GM12874 (cell line): ENCODE measurements around the gene PLOD3.

Source experiments
- TF ChIP-seq, protein P1 (sequence below): IDR thresholded peaks from 2 replicates; pipeline ENCODE4 v1.5.1; 2011; ENCODE audit warnings: low read depth, mild to moderate bottlenecking, control low read depth, low read length, moderate library complexity; ENCODE audit not compliant: insufficient read depth

The PLOD3 gene, protein sequence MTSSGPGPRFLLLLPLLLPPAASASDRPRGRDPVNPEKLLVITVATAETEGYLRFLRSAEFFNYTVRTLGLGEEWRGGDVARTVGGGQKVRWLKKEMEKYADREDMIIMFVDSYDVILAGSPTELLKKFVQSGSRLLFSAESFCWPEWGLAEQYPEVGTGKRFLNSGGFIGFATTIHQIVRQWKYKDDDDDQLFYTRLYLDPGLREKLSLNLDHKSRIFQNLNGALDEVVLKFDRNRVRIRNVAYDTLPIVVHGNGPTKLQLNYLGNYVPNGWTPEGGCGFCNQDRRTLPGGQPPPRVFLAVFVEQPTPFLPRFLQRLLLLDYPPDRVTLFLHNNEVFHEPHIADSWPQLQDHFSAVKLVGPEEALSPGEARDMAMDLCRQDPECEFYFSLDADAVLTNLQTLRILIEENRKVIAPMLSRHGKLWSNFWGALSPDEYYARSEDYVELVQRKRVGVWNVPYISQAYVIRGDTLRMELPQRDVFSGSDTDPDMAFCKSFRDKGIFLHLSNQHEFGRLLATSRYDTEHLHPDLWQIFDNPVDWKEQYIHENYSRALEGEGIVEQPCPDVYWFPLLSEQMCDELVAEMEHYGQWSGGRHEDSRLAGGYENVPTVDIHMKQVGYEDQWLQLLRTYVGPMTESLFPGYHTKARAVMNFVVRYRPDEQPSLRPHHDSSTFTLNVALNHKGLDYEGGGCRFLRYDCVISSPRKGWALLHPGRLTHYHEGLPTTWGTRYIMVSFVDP

DNA sequence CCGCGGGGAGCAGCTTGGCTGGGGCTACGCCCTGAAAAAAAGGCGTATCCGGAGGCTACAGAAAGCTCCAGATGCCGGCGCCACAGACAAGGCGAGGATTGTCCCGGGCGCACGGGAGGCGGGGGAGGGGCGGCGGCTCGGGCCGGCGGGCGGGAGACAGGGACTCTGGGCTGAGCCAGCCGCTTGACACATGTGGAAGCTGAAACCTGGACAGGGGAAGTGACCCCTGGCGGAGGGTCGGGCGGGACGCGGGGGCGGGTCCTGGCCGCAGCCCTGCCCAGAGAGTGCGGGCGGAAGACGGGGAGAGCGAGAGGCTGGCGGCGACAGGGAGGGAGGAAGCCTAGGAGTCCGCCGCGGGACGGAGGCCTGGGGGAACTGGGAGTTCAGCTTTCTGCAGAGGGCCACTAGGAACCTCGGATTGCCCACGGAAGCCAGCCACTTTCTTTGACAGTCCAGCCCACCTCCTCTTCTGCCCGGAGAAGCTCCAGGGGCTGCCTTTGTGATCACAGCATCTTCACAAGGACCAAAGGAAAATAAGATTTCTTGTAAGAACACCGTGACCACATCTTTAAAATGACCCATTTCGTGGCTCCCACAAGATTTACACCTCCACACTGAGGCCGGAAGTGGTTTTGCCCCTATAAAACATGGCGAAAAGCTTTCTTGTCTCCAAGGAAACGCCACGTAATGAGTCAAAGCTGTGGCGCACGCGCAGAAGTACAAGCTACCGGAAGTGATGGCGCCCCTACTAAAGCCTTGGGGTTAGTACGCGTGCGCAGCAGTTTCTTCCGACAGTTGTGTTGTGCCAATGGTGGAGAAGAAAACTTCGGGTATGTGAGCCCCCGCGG lies at the start of gene PLOD3, which contains the start of gene ZNHIT1:
Gene PLOD3, minus strand, starts transcription at position 194 of the 848 bp plus-strand sequence. CDS start 307 bp downstream, outside the sequence.
Gene ZNHIT1, plus strand, starts transcription at position 778 of the 848 bp plus-strand sequence. Its CDS starts 31 bp downstream, at position 809.
- TF ChIP-seq, protein P1, sequence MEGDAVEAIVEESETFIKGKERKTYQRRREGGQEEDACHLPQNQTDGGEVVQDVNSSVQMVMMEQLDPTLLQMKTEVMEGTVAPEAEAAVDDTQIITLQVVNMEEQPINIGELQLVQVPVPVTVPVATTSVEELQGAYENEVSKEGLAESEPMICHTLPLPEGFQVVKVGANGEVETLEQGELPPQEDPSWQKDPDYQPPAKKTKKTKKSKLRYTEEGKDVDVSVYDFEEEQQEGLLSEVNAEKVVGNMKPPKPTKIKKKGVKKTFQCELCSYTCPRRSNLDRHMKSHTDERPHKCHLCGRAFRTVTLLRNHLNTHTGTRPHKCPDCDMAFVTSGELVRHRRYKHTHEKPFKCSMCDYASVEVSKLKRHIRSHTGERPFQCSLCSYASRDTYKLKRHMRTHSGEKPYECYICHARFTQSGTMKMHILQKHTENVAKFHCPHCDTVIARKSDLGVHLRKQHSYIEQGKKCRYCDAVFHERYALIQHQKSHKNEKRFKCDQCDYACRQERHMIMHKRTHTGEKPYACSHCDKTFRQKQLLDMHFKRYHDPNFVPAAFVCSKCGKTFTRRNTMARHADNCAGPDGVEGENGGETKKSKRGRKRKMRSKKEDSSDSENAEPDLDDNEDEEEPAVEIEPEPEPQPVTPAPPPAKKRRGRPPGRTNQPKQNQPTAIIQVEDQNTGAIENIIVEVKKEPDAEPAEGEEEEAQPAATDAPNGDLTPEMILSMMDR: 0 out of 2 replicates have a peak, but pooled peaks have one; percentile 18

DNA sequence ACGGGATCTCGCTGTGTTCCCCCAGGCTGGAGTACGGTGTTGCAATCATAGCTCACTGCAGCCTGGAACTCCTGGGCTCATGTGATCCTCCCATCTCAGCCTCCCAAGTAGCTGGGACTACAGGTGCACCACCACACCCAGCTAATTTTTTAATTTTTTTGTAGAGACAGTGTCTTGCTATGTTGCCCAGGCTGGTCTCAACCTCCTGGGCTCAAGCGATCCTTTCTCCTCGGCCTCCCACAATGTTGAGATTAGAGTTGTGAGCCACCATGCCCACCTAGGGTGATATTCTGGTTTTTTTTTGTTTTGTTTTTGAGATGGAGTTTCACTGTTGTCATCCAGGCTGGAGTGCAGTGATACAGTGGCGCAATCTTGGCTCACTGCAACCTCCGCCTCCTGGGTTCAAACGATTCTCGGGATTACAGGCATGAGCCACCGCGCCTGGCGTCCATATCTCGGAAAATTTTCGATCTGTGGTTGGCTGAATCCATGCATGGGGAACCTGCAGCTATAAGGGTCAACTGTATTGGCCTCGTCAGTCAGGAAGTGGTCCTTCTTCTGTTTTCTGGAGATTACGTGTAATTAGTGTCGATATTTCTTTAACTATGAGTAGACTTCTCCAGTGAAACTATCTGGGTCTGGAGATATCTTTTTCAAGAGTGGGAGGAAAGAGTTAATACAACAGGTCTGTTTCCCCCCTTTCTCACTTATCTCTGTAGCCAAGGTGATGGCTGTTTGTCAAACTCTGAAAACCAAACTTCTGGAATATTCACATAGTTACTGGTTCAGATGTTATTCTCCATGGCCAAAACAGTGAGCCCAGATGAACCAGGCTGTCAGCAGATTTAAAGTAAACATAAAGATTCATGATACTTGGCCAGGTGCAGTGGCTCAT lies 48.5 kb upstream of the PLOD3 start:
- TF ChIP-seq, protein P1: no peak

DNA sequence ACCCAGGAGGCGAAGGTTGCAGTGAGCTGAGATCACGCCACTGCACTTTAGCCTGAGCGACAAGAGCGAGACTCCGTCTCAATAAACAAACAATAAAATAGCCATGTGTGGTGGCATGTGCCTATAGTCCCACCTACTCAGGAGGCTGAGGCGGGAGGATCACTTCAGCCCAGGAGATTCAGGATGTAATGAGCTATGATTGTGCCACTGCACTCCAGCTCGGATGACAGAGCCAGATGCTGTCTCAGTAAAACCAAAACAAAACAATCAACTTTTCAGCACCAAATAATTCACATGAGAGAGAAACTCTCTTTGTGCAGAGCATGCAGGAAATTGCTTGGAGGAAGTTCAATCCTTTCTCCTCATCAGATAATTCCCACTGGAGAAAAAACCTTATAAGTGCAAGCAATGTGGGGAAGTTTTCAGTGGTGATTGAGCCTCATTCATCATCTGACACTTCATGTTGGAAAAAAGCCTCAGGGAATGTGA lies 40.9 kb upstream of the PLOD3 start:
- TF ChIP-seq, protein P1: no peak

DNA sequence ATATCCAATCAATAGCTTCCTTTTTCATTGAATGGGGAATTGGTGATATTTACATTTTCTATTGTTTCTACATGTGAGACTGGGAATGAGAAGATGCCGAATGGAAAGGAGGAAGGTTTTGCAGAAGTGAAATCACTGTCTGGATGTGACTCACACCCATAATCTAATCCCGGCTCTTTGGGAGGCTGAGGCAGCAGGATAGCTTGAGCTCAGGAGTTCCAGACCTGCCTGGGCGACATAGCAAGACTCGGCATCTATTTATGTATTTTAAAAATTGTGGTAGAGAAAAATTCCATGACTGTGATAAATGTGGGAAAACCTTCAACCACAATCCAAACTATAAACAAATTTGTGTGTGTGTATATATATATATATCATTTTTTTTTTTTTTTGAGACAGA lies 38.4 kb upstream of the PLOD3 start:
- TF ChIP-seq, protein P1: no peak

DNA sequence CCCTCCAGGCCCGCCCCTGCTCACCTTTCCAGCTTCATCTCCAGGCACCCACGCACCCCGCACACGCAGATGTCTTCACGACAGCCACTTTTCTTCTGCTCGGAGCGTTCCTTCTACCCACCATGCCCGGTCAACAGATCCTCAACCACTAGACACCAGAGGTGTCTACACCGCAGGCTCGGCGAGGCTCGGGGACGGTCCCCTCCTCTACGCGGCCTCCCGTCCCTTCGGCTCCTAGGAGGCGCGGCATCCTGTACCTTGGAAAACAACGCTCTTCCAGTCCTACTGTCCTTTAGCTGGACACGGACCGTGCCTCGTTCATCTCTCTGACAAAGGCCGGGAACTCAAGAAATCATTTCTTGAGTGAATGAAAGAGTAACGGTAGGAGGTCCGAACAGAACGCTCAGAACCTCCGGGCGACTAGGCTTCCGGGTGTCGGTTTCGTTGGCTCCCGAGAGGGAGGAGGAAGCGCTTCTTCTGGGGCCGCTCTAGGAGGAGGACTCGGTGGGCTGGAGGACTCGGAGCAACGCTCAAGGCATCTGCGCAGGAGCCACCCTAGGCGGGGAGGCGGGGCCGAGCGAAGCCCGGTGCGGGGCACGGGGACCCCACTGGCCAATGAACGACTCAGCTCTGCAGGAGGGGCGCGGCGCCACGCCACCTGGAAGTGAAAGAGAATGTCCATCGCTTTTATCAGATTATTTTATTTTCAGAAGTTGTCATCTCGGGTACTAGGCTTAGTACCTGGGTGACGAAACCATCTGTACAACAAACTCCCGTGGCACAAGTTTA lies 34.7 kb upstream of the PLOD3 start:
- TF ChIP-seq, protein P1: no peak

DNA sequence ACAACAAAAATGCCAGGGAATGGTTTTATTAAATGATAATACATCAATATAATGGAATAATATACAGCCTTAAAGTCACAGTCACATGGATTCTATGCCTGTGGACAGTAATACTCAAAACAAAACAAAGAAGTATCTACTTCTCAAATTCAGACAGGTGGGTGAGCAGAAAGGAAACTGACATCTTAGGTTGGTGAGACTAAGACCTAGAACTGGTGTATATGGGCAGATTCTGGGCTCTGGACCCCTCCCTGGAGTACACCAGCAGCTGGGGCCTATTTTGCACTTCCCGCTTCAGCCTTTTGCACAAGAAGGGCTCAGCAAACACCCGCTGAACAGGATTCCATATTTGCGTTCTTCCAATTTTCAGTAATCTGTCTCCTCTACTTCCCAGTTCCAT lies 32.9 kb upstream of the PLOD3 start:
- TF ChIP-seq, protein P1: no peak
